HTERT RPE-1 (cell line): Measurements from ENCODE around the gene RUSC2.
"Not testable (repeated sequence)": the region's sequence is repeated elsewhere in the genome, so short reads cannot be mapped to it uniquely, and the experiment has no call there.

ENCODE experiments used
- in situ Hi-C: fragments of 300-500 bp; cut with MboI; formaldehyde crosslinking; loops from 4 replicates; pipeline ENCODE4 v1.14.3; 2020; ENCODE audit warnings: low sequenced_read_pairs

The RUSC2 gene

GRCh38 chr9:35522187-35522586, 32.3 kb downstream of the RUSC2 start:
- in situ Hi-C loops: no loop called here

- in situ Hi-C loops: no loop called here
These were observed 32.8 kb downstream of the RUSC2 start for GRCh38 chr9:35522700-35523099.

- in situ Hi-C loops: not testable (repeated sequence)
These were observed 33.6 kb downstream of the RUSC2 start for GRCh38 chr9:35523556-35523955.

- in situ Hi-C loops: no loop called here
These were observed 36.3 kb downstream of the RUSC2 start for GRCh38 chr9:35526087-35526801.

- in situ Hi-C loops: no loop called here
These were observed 39.4 kb downstream of the RUSC2 start for GRCh38 chr9:35529161-35529823.

- in situ Hi-C loops: no loop called here
These were observed 43.5 kb downstream of the RUSC2 start for GRCh38 chr9:35533398-35533797.

GRCh38 chr9:35534921-35535320, 45.0 kb downstream of the RUSC2 start:
- in situ Hi-C loops: not testable (repeated sequence)

- in situ Hi-C loops: no loop called here
These were observed 48.0 kb downstream of the RUSC2 start for GRCh38 chr9:35537913-35538312.

- in situ Hi-C loops: no loop called here
These were observed 48.7 kb downstream of the RUSC2 start for GRCh38 chr9:35538361-35539234.
